Measurements from ENCODE around the gene C3.

Gene C3

DNA sequence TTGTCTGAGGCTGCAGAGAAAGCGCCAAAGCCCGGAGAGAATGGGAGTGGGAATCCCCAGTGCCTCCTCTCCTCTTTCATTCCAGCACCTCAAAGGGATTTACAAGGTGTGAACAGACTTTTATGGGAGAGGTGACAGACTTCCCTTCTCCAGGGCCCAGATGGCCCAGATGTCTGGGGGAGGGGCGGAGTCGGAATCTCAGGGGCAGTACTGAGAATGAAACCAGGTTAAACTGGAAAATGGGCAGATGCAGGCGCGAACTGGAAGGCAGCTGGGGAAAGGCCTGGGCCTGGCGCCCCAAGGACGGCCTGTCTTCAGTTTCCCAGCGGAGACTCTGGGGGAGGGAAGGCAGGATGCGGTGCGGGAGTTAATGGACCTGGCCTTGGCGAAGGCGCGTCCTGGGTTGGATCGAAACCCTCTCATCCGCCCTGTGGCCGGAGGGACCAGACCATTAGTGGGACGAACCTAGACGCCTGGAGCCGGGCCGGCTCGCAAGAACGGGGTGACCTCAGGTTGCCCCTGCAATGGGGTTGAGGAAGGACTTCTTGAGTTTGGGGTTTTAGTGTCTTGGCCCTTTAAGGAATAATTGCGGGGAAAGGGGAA is 18.4 kb upstream of the C3 start:
- TF ChIP-seq GATA3 (IDR thresholded peaks at IDR 0.05; ENCODE audit: low read depth, low read length) (no peak), GATA2 (IDR thresholded peaks at IDR 0.05; ENCODE audit: low read depth, low read length) (no peak)

DNA sequence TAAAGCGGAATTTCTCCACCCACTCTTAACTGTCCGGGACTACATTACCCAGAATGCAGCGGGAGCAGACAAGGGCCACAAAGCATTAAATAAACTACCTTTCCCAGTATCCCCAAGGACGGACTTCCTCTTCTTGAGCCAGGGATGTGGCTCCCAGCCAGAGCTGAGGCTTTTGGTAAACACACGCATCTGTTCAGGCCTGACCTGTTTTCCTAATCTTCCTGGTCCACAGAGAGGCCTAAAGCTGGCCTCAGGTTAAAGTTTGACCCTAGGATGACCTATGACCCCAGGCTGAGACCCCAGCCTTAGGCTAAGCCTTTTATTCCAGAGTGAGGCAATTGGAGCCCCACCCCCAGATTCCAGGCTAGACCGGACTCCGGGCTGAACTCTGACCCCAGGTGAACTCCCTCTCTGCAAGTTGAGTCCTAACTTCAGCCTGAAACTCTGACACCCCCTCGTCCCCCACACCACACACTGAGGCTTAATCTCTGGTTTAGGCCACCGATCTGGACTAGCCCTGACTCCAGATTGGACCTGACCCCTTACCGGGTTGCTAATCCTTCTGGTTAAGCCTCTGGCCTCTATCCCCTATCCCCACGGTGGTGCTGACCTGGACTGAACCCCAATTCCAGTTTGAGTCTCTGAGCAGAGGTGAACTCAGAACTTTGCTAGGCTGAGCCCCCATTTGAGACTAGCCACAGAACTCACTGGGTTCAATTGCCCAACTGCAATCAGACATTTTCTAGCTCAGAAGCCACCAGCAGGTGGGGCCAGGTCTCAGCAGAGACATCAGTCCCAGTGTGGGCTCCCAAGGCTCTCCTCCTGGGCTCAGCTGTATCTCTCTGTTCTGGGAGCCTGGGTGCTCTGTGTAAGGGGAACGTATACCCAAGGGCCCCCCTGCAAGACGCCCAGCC is 17.7 kb upstream of the C3 start:
- TF ChIP-seq GATA3 (IDR thresholded peaks at IDR 0.05; ENCODE audit: low read depth, low read length) (no peak), GATA2 (IDR thresholded peaks at IDR 0.05; ENCODE audit: low read depth, low read length) (no peak)

- TF ChIP-seq GATA2 (IDR thresholded peaks at IDR 0.05; ENCODE audit: low read depth, low read length) = no peak
- no peak for TF ChIP-seq GATA3 (IDR thresholded peaks at IDR 0.05; ENCODE audit: low read depth, low read length)
Measured at GRCh38 chr19:6737284-6737872, 16.9 kb upstream of the C3 start, which contains the start of gene GPR108. Gene GPR108, minus strand, starts transcription at chr19:6737580. Its CDS starts 4 bp downstream, at chr19:6737576.

- no peak for TF ChIP-seq GATA3 (IDR thresholded peaks at IDR 0.05; ENCODE audit: low read depth, low read length)
- TF ChIP-seq GATA2 (IDR thresholded peaks at IDR 0.05; ENCODE audit: low read depth, low read length) = no peak
Measured at GRCh38 chr19:6736917-6737283, 16.4 kb upstream of the C3 start.

DNA sequence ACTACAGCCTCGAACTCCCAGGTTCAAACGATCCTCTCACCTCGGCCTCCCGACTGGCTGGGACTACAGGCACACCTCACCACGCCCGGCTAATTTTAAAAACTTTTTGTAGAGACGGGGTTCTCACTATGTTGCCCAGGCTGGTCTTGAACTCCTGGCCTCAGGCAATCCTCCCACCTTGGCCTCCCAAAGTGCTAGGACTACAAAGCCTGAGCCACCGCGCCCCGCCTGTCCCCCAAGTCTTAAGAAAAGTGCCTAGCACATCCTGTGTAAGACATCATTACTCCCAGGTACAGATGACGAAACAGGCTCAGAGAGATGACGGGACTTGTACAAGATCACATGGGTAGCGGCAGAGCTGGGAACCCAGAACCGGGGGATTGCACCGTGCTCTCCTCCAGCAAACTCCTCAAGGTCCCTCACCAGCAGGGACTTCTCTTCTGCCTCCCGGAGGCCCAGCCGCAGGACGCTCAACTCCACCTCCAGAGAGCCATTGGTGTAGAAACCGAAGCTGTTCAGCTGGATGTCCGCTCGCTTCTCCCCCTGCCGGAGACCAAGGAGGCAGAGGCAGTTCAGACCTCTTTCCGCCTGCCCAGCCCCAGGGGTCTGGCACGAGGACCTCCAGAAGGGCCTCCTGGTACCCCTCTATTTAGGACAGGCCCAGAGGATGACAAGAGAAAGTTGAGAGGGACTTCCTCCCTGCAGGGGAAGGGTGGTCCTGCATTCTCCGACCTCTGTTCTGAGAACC is 15.9 kb upstream of the C3 start:
- no peak for TF ChIP-seq GATA2 (IDR thresholded peaks at IDR 0.05; ENCODE audit: low read depth, low read length)
- no peak for TF ChIP-seq GATA3 (IDR thresholded peaks at IDR 0.05; ENCODE audit: low read depth, low read length)

DNA sequence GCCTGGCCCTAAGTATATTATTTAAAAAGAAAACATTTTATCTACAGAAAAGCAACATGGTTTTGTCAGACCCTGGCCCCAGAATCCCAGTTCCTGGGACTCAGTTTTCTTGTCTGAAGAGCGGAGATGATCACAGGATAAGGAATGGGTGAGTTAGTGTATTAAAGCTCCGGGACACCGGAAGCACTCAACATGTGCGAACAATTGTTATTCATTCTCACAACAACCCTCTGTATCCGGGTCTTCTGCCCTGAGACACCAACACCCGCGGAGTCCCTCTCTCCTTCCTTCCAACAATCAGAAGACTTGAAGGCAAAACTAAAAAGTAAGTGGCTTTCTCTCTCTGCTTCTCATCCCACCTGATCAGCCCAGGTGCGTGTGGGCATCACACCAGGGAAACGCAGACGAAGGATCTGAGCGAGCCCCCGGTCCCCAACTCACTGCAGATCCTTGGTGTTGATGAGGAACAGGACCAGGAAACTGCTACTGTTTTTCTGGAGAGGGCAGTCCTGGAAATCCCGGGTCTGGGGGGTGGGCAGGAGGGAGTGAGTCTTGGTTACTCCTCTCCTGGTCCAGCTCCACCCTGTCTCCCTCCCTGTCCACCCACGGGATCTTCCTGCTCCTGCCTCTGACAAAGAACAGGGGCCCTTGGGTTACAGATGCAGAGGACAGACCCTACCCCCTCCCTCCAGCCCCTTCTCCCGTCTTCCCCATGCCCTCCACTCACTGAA is 14.9 kb upstream of the C3 start:
- TF ChIP-seq GATA3 (IDR thresholded peaks at IDR 0.05; ENCODE audit: low read depth, low read length) (no peak), GATA2 (IDR thresholded peaks at IDR 0.05; ENCODE audit: low read depth, low read length) (no peak)

DNA sequence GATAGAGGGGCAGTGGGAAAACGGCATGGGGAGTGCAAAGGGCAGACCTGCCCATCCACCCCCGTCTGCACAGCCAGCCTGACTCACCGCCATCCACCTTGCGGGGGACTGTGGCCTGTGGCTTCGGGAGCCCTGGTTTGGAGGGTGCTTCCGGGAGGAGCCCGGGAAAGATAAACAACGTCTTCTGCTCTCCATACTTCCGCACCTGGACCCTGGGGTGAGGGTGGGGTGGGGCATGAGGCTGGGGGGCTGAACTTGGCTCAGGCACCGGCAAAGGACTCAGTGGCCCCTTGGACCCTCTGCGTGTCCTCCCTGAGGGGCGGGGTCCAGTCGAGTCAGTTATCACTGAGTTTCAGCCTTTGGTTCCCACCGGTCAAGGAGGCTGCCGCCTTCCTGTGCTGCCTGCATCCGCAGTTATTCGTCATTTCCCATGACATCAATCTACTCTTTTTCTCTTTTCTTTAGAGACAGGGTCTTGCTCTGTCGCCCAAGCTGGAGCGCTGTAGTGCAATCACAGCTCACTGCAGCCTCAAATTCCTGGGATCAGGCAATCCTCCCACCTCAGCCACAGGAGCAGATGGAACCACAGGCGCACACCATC is 13.7 kb upstream of the C3 start:
- no peak for TF ChIP-seq GATA3 (IDR thresholded peaks at IDR 0.05; ENCODE audit: low read depth, low read length)
- no peak for TF ChIP-seq GATA2 (IDR thresholded peaks at IDR 0.05; ENCODE audit: low read depth, low read length)

DNA sequence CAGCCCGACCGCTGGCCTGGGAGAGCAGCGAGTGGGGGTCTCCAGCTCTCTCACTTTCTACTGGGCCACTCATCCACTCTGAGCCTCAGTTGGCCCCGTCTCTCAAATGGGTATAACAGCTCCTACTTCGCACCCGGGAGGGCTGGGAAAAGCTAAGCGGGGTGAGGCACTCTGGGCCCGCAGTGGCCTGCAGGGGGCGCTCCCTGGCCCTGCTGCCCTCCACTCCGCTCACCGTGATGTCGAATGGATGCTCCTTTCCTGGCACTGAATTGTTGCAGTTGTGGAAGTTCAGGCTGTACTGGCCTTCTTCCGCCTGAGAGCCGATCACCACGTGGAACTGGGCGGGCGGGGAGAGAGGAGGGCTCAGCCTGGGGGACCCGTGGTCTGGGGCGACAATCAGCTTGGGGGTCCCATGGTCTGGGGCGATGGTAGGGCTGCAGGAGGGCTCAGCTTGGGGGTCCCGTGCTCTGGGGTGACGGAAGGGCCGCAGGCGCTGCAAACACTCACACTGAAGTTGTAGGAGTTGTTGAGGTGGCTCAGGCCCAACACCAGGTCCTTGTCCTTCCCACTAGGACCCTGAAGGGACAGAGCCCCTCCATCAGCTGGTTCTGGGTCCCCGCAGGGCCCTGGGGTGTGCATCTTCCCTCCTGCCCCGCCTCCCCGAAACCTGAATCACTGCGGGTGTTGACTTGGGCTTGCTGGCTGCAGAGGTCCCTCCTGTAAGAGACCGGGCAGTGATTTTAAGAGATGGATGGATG is 13.1 kb upstream of the C3 start:
- TF ChIP-seq GATA3 (IDR thresholded peaks at IDR 0.05; ENCODE audit: low read depth, low read length) (no peak), GATA2 (IDR thresholded peaks at IDR 0.05; ENCODE audit: low read depth, low read length) (no peak)

DNA sequence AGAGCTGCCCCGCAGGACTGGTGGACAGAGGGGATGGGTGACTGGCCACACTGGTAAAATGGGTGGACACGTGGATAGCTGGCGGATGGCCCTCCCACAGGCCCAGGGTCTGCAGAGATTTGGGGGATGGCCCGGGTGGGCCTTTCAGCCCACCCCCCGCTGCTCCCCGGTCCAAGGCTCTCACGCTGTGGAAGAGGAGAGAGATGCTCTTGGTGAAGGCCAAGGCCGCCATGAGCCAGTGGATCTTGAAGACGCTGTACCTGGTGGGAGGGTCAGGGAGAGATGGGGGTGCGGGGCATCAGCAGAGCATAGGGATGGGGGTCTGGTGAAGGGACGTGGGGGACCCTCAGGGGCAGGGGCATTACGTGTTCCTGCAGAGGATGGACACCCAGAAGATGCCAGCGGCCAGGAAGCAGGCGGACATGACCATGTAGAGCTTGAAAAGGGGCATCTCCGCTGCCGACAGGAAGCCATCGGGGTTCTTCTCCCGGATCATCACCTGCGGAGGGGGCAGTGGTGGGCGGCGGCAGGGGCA is 12.4 kb upstream of the C3 start:
- TF ChIP-seq GATA3 (IDR thresholded peaks at IDR 0.05; ENCODE audit: low read depth, low read length) = no peak
- TF ChIP-seq GATA2 (IDR thresholded peaks at IDR 0.05; ENCODE audit: low read depth, low read length) = no peak

- no peak for TF ChIP-seq GATA2 (IDR thresholded peaks at IDR 0.05; ENCODE audit: low read depth, low read length)
- TF ChIP-seq GATA3 (IDR thresholded peaks at IDR 0.05; ENCODE audit: low read depth, low read length) = no peak
Measured at GRCh38 chr19:6731822-6732221, 11.4 kb upstream of the C3 start.

- TF ChIP-seq GATA3 (IDR thresholded peaks at IDR 0.05; ENCODE audit: low read depth, low read length) (no peak), GATA2 (IDR thresholded peaks at IDR 0.05; ENCODE audit: low read depth, low read length) (no peak)
Measured at GRCh38 chr19:6730941-6731670, 10.7 kb upstream of the C3 start.

Data from SH-SY5Y (cell line).